CD4-positive, alpha-beta T cell treated with Interleukin-15 for 4 hours (primary cell): ENCODE measurements around the gene DCUN1D2.

Experiments
- DNase-seq: peaks from one replicate; pipeline ENCODE4 v3.0.0-alpha.2; 2020; ENCODE audit warnings: low spot score

The DCUN1D2 gene

GRCh38 chr13:113422807-113423519, 67.5 kb downstream of the DCUN1D2 start:
- no peak for DNase-seq

- no peak for DNase-seq
Observed at GRCh38 chr13:113421673-113422270, 68.7 kb downstream of the DCUN1D2 start.

GRCh38 chr13:113420833-113421600, 69.5 kb downstream of the DCUN1D2 start:
- no peak for DNase-seq

- no peak for DNase-seq
Observed at GRCh38 chr13:113420232-113420631, 70.3 kb downstream of the DCUN1D2 start.

GRCh38 chr13:113419531-113420193, 70.8 kb downstream of the DCUN1D2 start:
- no peak for DNase-seq

GRCh38 chr13:113418722-113419049, 71.8 kb downstream of the DCUN1D2 start:
- DNase-seq = no peak

GRCh38 chr13:113417836-113418721, 72.4 kb downstream of the DCUN1D2 start:
- DNase-seq = no peak

- no peak for DNase-seq
Observed at GRCh38 chr13:113417008-113417751, 73.3 kb downstream of the DCUN1D2 start.

GRCh38 chr13:113415825-113416224, 74.7 kb downstream of the DCUN1D2 start:
- no peak for DNase-seq

GRCh38 chr13:113415032-113415431, 75.5 kb downstream of the DCUN1D2 start:
- no peak for DNase-seq

- DNase-seq = no peak
Observed at GRCh38 chr13:113414335-113414734, 76.2 kb downstream of the DCUN1D2 start.

- DNase-seq = no peak
Observed at GRCh38 chr13:113413898-113414282, 76.6 kb downstream of the DCUN1D2 start.

GRCh38 chr13:113413178-113413897, 77.2 kb downstream of the DCUN1D2 start:
- DNase-seq = no peak

GRCh38 chr13:113412440-113412839, 78.1 kb downstream of the DCUN1D2 start:
- DNase-seq = no peak

GRCh38 chr13:113411216-113412023, 79.1 kb downstream of the DCUN1D2 start:
- no peak for DNase-seq

GRCh38 chr13:113410472-113411201, 79.9 kb downstream of the DCUN1D2 start:
- no peak for DNase-seq

GRCh38 chr13:113408562-113408961, 81.9 kb downstream of the DCUN1D2 start:
- DNase-seq = no peak

- DNase-seq = no peak
Observed at GRCh38 chr13:113407531-113408393, 82.7 kb downstream of the DCUN1D2 start.
